Activated naive CD4-positive, alpha-beta T cell treated with anti-CD3 and anti-CD28 coated beads, Interleukin-2, amount 10 ng/mL, durations not matched to agents 5 hours and 36 hours (primary cell): ENCODE results near the gene TIAM2. TPM values are rescaled to one million over a fixed set of nuclear protein-coding genes. Genes with fewer than 3 reads are reported as not detected.

Source experiments
- total RNA-seq, 2 experiments: library from RNA; stranded (reverse); gene quantifications; one replicate each; pipeline ENCODE4 v1.2.3, GENCODE V29; 2021

The TIAM2 gene
- total RNA-seq = 1 to 10 TPM; 4.6 to 4.9 TPM

GRCh38 chr6:154995254-154996015 is at the start of gene TIAM2:
TSS of gene TIAM2 (plus strand) at chr6:154995315. CDS start at chr6:155129224, 133,909 bp downstream.

GRCh38 chr6:155263373-155264063 is 268.4 kb downstream of the TIAM2 start, which contains the start of gene CLDN20:
TSS of gene CLDN20 (plus strand) at chr6:155264013. CDS start at chr6:155275720, 11,707 bp downstream.

